Effector CD4-positive, alpha-beta T cell (primary cell): ENCODE measurements around the gene OR8D2. TPM values are rescaled to one million over a fixed set of nuclear protein-coding genes. Genes with fewer than 3 reads are reported as not detected.

ENCODE experiments used
- DNase-seq: peaks from one replicate; pipeline ENCODE4 v3.0.0-alpha.2; 2020
- total RNA-seq: gene quantifications from one replicate; lab custom pipeline; 2026; lab: John Stamatoyannopoulos, UW

The OR8D2 gene, protein sequence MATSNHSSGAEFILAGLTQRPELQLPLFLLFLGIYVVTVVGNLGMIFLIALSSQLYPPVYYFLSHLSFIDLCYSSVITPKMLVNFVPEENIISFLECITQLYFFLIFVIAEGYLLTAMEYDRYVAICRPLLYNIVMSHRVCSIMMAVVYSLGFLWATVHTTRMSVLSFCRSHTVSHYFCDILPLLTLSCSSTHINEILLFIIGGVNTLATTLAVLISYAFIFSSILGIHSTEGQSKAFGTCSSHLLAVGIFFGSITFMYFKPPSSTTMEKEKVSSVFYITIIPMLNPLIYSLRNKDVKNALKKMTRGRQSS
- total RNA-seq, result not detected

DNA sequence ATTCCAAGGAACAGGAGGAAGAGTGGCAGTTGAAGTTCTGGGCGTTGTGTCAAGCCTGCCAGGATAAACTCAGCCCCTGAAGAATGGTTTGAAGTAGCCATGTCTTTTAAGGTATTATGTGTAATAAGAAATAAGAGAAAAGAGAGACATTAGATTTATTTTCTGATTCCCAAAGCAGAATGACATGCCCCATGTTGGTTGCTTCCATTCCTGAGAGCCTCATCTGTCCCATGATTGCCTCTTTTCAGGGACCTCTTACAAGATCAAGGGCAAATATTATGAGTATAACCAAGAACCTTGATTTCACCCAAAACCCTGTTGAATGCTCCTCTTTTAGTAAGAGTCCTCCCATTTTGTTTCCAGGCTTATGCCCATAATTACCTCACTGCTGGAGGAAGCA, at the start of gene OR8D2:
Gene OR8D2 (minus strand): TSS at position 101 of the 400 bp plus-strand sequence. CDS start 0 bp downstream, at position 101.
- no peak for DNase-seq

DNA sequence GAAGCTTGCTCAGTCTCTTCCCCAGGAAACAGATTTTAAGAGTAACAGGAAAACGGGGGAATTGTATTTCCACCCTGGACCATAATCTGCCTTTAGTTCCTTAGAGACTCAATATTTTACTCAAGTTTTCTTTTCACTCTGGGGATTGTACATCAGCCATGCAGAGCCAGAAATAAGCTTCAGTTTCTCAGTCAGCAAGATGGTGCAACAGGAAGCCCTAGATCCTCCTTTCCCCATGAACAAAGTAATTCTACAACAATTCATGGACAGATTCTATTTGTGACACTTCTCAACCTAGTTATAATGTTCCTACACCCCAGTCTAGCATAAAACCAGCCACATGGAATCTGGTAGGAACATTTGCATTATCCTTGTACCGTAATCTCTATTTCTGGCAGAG, 39.6 kb upstream of the OR8D2 start:
- no peak for DNase-seq

DNA sequence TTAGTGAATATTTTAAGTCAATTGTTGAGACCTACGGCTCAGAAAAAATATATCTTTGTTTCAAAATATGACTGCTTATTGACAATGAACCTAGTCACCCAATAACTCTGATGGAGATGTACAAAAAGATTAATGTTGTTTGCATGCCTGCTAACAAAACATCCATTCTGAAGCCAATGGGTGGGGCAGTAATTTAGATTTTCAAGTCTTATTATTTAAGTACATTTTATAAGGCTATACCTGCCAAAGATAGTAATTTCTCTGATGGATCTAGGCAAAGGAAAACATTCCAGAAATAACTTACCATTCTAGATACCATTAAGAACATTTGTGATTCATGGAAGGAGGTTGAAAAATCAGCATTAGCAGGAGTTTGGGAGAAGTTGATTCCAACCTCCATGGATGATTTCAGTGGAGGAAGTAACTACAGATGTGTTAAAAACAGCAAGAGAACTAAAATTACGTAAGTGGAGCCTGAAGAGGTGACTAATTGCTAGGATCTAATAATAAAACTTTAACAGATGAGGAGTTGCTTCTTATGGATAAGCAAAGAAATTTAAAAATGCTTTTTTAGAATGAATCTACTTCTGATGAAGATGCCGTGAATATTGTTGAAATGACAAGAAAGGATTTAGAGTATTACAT, 26.4 kb upstream of the OR8D2 start:
- no peak for DNase-seq

DNA sequence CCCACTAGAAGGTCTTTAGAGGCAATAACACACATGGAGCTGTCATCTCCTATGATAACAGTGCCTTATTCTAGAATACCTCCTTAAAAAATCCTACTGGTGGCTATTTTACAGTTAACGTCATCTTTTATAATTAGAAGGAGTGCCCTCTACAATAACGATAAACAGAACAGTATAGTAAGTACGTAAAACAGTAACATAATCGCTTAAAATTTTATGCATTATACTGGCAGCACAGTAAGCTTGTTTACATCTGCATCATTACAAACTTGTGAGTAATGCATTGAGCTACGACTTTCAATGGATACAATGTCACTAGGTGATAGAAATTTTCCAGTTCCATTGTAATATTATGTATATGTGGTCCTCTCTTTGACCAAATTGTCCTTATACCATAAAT, 24.3 kb upstream of the OR8D2 start:
- DNase-seq, result no peak

DNA sequence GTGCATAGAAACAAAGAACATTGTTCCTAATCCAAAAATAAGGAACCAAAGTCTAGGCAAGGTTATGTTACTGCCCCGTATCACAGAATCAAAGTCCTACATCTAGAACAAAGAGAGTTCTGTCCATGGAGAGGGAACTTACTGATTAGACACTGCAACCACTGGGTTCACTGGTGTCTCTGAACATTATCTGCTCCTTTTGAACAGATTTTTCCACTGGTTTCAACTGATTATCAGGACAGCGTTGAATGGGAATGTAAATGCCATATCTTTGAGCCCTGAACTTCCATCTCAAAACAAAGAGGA, 20.1 kb upstream of the OR8D2 start:
- DNase-seq, result no peak

DNA sequence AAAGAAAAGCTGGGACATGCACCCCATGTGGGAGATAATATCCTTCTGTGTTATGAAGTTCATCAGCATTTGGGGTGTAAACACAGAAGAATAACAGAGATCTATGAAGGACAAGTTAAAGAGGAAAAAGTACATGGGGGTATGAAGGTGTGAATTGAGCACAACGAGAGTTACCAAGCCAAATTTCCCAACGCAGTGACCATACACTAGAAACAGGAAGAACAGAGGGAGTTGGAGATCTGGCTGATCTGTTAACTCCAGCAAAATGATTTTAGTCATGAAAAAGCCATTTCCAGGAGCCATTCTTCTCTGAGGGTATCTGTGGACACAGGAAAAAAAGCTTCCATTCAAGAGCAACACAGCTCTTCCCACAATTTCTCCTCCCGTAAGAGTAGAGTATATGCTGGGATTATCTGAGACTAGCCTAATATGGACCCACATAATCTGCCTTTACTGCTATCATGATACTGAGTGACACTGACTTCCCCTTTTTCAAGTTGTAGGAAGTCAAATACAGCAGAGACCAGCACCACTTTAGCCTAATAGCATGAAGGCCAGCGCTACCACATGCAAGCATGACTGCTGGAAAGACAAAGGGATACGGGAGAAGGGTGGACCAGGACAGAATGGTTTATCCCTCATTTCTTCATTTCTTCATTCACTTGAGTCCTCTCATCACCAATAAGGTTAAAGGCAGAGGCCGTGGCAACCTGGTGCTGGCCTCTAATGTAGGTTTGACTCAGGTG, 19.6 kb upstream of the OR8D2 start:
- no peak for DNase-seq

DNA sequence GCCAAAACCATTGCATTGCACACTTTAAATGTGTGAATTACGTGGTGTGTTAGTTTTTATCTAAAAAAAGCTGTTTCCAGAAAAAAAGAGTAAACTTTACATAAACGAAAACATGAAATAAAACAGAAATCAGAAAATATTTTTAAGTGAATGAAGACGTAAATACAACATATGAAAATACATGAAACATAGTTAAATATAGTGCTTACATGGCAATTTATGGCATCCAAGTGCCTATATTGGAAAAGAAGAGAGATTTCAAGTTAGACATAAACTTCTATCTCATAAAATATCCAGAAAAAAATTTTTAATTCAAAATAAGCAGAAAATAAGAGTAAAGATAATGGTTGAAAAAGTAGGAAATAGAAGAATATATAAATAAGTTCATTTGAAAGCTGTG, 11.9 kb upstream of the OR8D2 start:
- no peak for DNase-seq

DNA sequence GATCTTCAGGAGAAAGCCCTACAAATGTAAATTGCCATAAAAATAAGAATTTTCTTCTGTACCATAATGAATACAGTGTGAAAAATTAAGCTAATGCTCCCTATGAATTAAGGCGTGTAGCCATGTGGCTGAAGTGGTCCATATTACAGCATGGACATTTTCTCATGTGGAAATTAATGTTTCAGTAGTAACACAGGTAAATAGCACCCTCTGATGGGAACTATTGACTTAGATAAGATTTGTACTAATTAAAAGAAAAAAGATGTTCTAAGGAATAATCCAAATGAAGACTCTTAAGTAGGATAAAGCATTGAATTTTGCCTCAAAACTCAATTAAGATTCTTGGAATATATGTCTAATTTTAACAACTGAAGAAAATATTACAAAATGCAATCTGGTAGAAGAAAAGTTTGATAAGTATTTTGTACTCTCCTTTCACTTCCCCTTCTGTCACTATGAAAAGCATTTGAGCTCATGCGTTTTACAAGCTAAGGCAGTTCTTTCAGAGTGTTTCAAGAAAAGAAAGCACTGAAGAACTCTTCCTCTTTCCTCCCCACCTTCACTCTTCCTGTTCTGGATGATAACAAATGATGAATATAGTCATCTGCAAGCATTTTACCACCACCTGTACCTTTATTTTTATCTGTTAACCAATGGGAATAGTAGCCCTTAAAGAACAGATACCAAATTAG, 9.9 kb upstream of the OR8D2 start:
- DNase-seq, result no peak

DNA sequence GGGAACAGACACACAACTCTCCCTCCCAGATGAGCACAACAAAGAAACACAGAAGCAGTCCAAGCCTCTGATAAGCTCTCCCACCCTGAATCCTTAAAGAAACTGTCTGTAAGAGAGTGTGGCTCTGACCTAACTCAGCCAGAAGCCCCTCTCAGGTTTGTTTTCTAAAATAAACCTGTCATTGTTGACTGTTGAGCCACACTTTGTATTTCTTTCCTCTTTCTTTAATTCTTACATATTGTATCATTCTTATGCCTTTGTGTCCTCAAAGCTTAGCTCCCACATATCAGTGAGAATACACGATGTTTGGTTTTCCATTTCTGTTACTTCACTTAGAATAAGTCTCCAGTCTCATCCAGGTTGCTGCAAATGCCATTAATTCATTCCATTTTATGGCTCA, 7.8 kb upstream of the OR8D2 start:
- DNase-seq, result no peak

DNA sequence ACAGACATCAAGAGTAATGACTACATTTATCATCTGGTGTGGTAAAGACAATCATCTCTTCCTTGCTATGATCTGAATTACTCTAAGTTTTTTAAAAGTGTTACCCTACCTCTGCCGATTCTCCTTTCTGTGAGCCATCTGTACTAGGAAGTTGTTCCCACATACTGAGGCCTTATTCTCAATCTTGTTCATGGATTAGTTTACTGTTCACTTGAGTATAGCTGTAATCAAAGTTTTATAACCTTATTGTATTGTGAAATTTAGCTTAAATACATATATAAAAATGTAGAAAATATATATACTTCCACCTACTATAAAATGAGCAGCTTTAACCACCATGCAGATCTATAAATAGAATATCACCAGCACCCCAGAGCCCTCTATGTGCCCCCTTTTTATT, 2.4 kb upstream of the OR8D2 start:
- no peak for DNase-seq

DNA sequence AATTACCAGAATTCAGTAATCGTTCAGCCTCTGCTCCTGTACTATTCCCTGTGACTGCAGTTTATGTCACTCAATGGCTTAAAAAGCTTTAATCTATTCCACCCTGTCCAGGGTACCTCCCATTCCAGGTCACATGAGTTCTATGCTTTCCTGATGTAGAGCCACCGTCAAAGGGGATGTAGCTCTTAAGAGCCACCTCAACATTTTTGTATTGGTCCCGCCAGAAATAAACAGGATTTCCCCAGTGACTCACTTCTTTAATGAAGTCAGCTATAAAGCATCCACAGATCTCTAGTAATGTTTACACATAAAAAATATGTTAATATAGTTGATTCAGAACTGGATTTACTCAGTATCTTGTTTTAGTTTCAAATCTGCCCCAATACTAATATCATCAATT, 4.9 kb downstream of the OR8D2 start:
- no peak for DNase-seq

DNA sequence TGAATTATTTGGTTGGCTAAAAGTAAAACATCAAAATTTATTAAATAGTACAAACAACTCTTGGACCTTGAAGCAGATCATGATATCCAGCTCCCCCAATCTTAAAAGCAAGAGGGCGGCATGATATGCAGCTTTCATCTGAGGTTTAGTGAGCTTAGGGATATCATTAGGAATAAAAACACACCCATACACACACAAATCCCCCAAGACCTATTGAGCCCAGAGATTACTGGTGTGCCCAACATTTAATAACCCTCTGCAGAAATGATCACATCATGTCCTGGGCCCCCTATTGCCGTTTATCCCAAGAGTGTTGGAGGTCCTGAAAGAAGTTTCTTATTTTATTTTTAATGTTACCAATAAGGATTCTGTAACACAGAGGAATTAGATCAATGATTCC, 6.1 kb downstream of the OR8D2 start, which contains the start of gene OR8D1:
Gene OR8D1 (minus strand): TSS at position 101 of the 400 bp plus-strand sequence. CDS start 3,183 bp downstream, outside the sequence.
- DNase-seq, result no peak

DNA sequence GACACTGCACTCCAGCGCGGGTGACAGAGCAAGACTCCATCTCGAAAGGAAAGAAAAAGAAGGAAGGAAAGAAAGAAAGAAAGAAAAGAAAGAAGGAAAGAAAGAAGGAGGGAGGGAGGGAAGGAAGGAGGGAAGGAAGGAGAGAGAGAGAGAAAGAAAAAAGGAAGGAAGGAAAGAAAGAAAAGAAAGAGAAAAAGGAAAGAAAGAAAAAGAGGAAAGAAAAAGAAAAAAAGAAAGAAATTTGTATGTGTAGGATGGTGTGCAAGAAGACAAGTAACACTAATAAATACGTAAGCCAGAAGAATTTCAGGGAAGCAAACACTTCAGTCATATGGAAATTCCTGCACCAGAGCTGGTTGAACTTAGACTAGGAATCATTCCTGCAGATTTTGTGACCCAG, 6.9 kb downstream of the OR8D2 start:
- no peak for DNase-seq

DNA sequence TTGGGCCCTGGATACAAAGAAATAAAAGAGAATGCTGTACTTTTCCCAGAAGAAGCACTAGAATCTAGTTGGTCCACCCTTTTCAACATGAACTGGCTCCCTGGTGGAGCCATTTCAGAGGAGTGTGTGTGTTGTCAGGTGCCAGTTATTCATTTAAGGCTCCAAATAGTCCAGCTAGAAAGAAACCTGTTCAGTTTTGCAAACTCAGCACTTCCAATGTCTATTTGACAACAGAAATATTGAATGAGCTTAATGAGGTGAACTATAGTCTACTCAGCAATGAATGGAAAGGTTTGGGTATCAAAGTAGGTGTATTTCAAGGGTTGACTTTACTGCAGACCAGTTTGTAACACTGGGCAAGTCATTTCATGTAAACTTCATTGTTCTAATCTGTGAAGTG, 8.3 kb downstream of the OR8D2 start:
- DNase-seq, result no peak

DNA sequence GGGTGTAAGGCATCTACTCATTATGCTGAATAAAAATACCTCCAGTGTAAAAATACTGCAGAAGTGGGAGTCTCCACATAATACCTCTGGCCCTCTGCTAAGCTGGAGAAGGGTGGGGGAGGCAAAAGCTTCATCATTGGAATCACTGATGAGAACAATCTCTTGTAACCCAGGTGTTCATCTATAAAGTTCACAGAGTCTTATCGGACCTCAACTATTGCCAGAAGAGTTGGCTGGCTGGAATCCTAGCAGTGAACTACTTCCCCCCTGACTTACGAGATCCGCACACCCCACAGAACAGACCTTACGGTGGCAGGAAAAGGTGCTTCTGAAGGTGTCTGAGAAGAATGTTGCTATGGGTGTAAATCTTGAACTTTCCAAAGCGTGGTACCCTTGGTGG, 8.7 kb downstream of the OR8D2 start:
- DNase-seq, result no peak

DNA sequence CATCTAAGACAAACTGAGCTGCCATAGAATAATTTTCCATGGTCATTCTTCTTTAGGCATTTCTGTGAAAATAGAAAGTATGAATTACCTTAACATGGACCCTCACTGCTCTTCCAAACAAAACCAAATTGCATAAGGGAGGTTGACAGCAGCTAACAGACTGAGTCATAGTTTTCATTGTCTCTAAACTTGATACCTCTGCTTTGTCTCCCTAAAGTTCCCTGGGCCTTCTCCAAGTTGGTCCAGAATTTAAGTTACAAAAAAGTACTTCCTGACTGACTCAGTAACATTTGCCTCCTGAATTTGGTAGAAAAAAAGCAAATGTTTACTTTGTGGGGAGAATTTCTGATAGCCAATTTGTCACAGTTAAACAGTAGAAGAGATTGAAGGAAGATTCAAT, 9.3 kb downstream of the OR8D2 start:
- no peak for DNase-seq

DNA sequence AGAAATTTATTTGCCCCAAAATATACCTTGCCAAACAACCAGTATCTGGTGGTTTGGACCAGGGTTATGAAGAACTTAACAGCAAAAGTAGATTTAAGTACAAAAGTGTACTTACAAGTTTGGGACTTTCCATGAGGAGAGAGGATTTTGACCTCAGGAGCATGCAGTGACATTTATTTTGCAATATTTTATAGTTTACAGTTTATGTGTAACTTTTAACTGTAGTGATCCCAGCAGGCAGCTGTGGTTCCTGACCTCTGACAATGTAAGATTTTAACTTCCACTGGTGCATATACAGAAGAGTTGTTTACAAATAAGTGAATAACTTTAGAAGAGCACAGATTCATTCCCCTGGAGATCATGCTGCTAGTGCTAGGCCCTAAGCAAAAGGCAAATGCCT, 12.9 kb downstream of the OR8D2 start:
- no peak for DNase-seq

DNA sequence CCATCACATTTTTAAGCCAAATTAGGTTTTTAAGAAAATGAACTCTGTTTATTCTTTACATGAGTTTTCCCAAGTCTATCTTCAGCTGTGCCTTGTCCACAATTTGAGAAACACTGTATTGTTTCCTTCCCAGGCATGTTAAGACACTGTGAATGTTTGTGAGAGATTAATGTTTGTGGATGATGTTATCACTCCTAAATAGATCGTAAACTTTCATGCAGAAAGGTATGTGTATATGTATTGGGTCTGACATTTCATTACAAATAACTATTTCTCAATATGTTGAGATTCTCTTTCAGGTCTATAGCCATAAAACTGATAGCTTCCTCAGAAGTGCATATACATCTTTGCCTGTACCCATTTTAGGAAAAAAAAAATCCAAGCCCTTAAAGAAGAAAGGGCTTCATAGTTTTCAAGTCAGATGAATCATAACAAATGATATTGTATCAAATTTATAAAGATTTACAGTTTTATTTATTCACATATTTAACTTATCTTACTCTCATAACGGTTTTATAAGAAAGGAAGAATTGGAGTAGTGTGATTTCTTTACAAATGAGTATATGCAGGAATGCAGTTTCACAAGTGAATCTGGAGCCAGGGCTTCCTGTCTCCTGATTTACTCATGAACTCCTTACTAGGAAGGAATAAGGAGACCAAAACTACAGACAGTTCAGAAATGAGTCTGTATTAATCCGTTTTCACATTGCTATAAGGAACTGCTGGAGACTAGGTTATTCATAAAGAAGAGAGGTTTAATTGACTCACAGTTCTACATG, 17.5 kb downstream of the OR8D2 start:
- no peak for DNase-seq

DNA sequence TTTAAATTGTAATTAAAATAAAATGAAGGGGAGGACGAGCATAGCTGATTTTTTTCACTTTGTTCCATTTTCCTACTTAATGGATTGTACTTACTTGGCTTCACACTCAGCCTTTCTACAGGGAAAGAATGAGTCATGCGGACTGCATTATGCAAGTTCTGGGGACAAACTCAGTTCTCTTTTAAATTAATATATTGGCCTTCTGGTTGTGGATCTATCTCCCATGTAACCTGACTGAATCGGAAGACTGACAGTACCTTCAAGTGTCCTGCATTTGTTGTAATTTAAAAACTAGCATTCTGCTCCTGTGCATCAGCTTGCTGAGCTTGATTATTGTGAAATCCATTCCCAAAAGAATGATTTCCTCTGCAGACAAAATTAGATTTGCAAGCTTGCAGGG, 18.4 kb downstream of the OR8D2 start:
- DNase-seq, result no peak

DNA sequence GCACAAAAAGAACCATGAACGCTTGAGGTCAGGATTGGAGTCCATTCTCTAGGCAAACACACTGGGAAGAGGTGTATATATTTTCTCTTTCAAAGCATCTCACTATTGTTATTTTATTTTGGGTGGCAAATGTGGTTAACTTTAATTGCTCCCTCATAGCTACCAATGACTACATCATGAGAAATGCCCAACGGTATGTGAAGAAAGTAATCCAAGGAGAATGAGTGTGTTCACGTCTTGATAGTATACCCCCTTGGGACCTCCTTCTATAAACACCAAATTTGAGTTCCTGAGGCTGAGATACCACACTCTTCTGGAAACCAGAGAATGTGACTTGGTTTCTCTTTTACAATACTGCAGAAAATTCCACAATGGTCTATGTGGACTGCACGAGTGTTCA, 22.1 kb downstream of the OR8D2 start:
- no peak for DNase-seq

DNA sequence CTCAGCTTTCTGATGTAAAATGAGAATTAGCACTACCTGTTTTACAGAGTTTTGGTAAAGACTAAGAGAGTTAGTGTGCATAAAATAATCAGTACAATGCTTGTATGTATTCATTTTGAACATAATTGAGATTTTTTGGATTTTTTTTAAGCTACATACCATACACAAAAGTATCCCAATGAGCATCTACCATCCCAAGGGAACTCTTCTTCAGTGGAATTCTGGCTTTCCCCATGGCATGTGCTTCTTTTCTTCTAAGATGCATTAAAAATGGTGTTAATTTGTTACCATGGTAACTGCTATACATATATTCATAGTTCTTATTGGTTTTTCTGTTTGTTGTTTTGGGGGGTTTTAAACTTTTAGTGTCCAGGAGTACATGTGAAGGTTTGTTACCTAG, 24.0 kb downstream of the OR8D2 start:
- no peak for DNase-seq

DNA sequence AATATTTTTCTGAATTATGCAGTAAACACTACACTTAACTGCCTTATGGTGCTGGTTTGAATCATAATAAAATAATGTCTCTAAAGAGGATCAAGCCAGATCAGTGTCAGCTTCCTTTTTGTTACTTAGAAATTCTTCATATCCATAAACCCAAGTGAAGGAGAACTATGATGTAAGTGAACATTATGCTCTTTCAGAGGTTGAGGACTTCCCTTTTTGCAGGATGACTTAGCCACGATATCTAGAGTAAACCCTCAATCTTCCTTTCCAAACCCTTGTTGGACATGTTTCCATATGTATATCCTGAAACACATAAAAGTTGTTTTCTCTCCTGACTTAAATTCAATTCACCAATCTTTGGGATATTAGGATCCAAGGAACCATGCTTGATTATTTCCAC, 25.3 kb downstream of the OR8D2 start:
- DNase-seq, result no peak
